Endothelial cell of umbilical vein (primary cell): ENCODE data around the gene CMC2. TPM values are rescaled to one million over a fixed set of nuclear protein-coding genes. Genes with fewer than 3 reads are reported as not detected.

Source experiments
- BruUV-seq: library from RNA; stranded (reverse); fragments of 400-500 nt; replicated peaks from 2 replicates; lab custom pipeline; 2021; lab: Mats Ljungman, UMichigan
- CTCF ChIA-PET: fragments of 300-600, 350-600 bp; sonication (Branson Sonifier 250); formaldehyde crosslinking; loops from one replicate; lab custom pipeline; 2021; ENCODE audit warnings: antibody characterized with exemption, inconsistent platforms; lab: Charles Lee
- POLR2A ChIA-PET: fragments of 300-600, 350-600 bp; sonication (Branson Sonifier 250); formaldehyde crosslinking; loops from one replicate; lab custom pipeline; 2021; ENCODE audit warnings: antibody characterized with exemption, inconsistent platforms; lab: Charles Lee
- DNase-seq: peaks from one replicate; pipeline ENCODE4 v3.0.0-alpha.2; 2011; ENCODE audit warnings: low read depth, low spot score
- FAIRE-seq: peaks from 2 replicates; lab custom pipeline; 2011; peaks lifted over from hg19 to GRCh38; lab: Jason Lieb, UNC
- H2AFZ ChIP-seq: 2 replicates; pipeline ENCODE4 v1.6.0; 2012; ENCODE audit warnings: low read depth, low read length, control low read depth, inconsistent platforms
- H3K27ac ChIP-seq: 2 replicates; pipeline ENCODE4 v1.5.1; 2011; ENCODE audit warnings: low read depth, mild to moderate bottlenecking, control low read depth, low read length, moderate library complexity; ENCODE audit not compliant: insufficient read depth
- H3K27me3 ChIP-seq, 2 experiments: 2 replicates each; pipeline versions ENCODE4 v1.6.0 to v1.6.1; 2011; ENCODE audit warnings: low read length in 2 of 2, mixed read lengths in 1 of 2; ENCODE audit not compliant: control insufficient read depth in 2 of 2, insufficient read depth in 2 of 2
- H3K36me3 ChIP-seq, 2 experiments: 2 replicates in 1 of 2; 3 replicates in 1 of 2; pipeline ENCODE4 v1.5.1; 2011; ENCODE audit warnings: low read length in 2 of 2, mild to moderate bottlenecking in 1 of 2, moderate library complexity in 1 of 2; ENCODE audit not compliant: control insufficient read depth in 2 of 2, insufficient read depth in 2 of 2; ENCODE audit errors: extremely low read depth in 1 of 2
- H3K4me1 ChIP-seq: 3 replicates; pipeline ENCODE4 v1.5.1; 2011; ENCODE audit warnings: mild to moderate bottlenecking, low read length; ENCODE audit not compliant: control insufficient read depth, insufficient read depth; ENCODE audit errors: extremely low read depth
- H3K4me2 ChIP-seq: 2 replicates; pipeline ENCODE4 v1.6.1; 2011; ENCODE audit warnings: low read length, control low read depth, mixed read lengths; ENCODE audit not compliant: insufficient read depth
- H3K4me3 ChIP-seq, 3 experiments: fragments of 200-600 bp in 1 of 3; sonication (generic), shearing (Covaris generic) in 1 of 3; replicated peaks in 1 of 3; 2 replicates each; pipeline ENCODE4 v1.5.1; 2011 to 2016; ENCODE audit warnings: control low read depth in 3 of 3, low read length in 3 of 3, mild to moderate bottlenecking in 2 of 3, inconsistent platforms in 1 of 3, low read depth in 1 of 3, moderate library complexity in 1 of 3; ENCODE audit not compliant: insufficient read depth in 1 of 3
- H3K79me2 ChIP-seq: 2 replicates; pipeline ENCODE4 v1.6.0; 2012; ENCODE audit warnings: low read length, inconsistent platforms; ENCODE audit not compliant: control insufficient read depth, insufficient read depth
- H3K9ac ChIP-seq: replicated peaks from 2 replicates; pipeline ENCODE3; 2011; ENCODE audit warnings: low read length, control low read depth; ENCODE audit not compliant: insufficient read depth; ENCODE audit errors: extremely low read depth
- H3K9me1 ChIP-seq: replicated peaks from 3 replicates; pipeline ENCODE4 v1.6.0; 2011; ENCODE audit warnings: mild to moderate bottlenecking, low read length; ENCODE audit not compliant: control insufficient read depth, insufficient read depth; ENCODE audit errors: extremely low read depth
- H3K9me3 ChIP-seq: replicated peaks from 2 replicates; pipeline ENCODE4 v1.5.1; 2012; ENCODE audit warnings: low read length, inconsistent platforms; ENCODE audit not compliant: control insufficient read depth, insufficient read depth
- H4K20me1 ChIP-seq: replicated peaks from 2 replicates; pipeline ENCODE3; 2011; ENCODE audit warnings: mild to moderate bottlenecking, low read length; ENCODE audit not compliant: control insufficient read depth, insufficient read depth; ENCODE audit errors: extremely low read depth
- CTCF ChIP-seq, 2 donors: IDR thresholded peaks; 1 replicate in 1 of 2; 2 replicates in 1 of 2; pipeline ENCODE4 v1.5.1; 2011; ENCODE audit warnings: low read length in 2 of 2, mild to moderate bottlenecking in 2 of 2, moderate library complexity in 2 of 2, control low read depth in 1 of 2, inconsistent platforms in 1 of 2, low read depth in 1 of 2; ENCODE audit not compliant: insufficient read depth in 1 of 2; ENCODE audit errors: extremely low read depth in 1 of 2
- EZH2 ChIP-seq: IDR thresholded peaks from 2 replicates; pipeline ENCODE4 v1.6.1; 2012; ENCODE audit warnings: borderline replicate concordance, low read depth, mild to moderate bottlenecking, moderate library complexity, low read length, inconsistent platforms; ENCODE audit not compliant: severe bottlenecking
- FOS ChIP-seq: IDR thresholded peaks from 2 replicates; pipeline ENCODE4 v1.6.1; 2011; ENCODE audit warnings: mild to moderate bottlenecking, low read length, moderate library complexity, borderline replicate concordance; ENCODE audit not compliant: insufficient read depth
- GATA2 ChIP-seq: IDR thresholded peaks from 2 replicates; pipeline ENCODE4 v1.7.0; 2011; ENCODE audit warnings: low read depth, mild to moderate bottlenecking, moderate library complexity, mixed read lengths, low read length; ENCODE audit not compliant: insufficient read length, insufficient read depth
- JUN ChIP-seq: IDR thresholded peaks from 2 replicates; pipeline ENCODE4 v1.6.1; 2011; ENCODE audit warnings: borderline replicate concordance, low read depth; ENCODE audit not compliant: insufficient read length, insufficient read depth
- MAX ChIP-seq: IDR thresholded peaks from 2 replicates; pipeline ENCODE4 v1.6.1; 2011; ENCODE audit not compliant: insufficient read depth, insufficient read length
- MYC ChIP-seq: IDR thresholded peaks from one replicate; pipeline ENCODE4 v1.6.1; 2011; ENCODE audit warnings: mild to moderate bottlenecking, low read depth, low read length
- POLR2A ChIP-seq: IDR thresholded peaks from 2 replicates; pipeline ENCODE4 v1.6.1; 2012; ENCODE audit warnings: low read depth, mild to moderate bottlenecking, control low read depth, low read length
- POLR2AphosphoS5 ChIP-seq: IDR thresholded peaks from 2 replicates; pipeline ENCODE4 v1.6.1; 2012; ENCODE audit warnings: low read depth, mild to moderate bottlenecking, control low read depth, low read length, moderate library complexity; ENCODE audit not compliant: insufficient read depth
- dilution Hi-C: fragments of 300-500 bp; cut with MboI; formaldehyde crosslinking; loops from one replicate; pipeline ENCODE4 v1.15.0; 2019; ENCODE audit warnings: low sequenced_read_pairs; ENCODE audit not compliant: extremely low pct_ligation_motif_present
- intact Hi-C: fragments of 100-400 bp; cut with micrococcal nuclease; formaldehyde crosslinking; loops from one replicate; pipeline ENCODE4 v1.10.0; 2022
- polyA plus RNA-seq, 4 experiments: library from polyadenylated mRNA; depleted of rRNA in 3 of 4; stranded (reverse) in 3 of 4; unstranded in 1 of 4; fragments of >200 nt; gene quantifications; 2 replicates each; pipeline versions ENCODE4 v1.2.1 to v1.2.3, GENCODE V29; 2011 to 2012; ENCODE audit warnings: missing spikeins in 1 of 4
- total RNA-seq: library from RNA; stranded (reverse); gene quantifications from 2 replicates; pipeline ENCODE4 v1.2.3, GENCODE V29; 2021

The CMC2 gene
- total and polyA plus RNA-seq, 2 donors (not counting 3 experiments of a cell fraction or from before 2014, with no cell fraction given), result 97.8 to 216 TPM

DNA sequence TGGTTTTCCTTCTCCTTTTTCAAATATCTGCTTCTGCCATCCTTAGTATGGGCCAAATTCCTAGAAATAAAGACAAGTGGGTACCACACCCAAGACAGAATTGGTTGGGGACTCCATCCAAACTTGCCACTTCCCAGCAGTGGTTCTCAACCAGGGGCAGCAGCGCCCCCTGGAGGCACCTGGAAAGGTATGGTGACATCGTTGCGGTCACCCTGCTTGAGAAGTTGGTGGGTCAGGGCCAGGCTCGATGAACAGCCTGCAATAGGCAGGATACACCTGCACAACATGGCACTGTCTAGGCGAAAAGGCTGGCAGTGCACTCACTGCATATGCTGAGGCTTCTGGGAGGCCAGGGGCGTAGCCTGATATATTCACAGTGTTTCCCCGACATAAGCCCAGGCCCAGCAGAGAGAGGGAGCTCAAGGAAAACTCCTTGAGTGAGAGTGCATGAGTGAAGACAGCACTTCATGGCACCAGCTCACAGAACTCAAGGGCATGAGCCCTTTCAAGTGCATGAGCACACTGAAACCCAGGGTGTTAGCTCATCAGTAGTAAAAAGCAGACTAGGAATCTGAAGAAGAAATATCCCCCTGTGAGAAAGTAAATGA is 57.7 kb downstream of the CMC2 start:
- ChIA-PET POLR2A (interaction anchor here (0.6 to 1.0 kb wide), 2 partner anchors 11 kb away, joined by 3 to 4 read pairs; no protein-coding TSS in a partner anchor), CTCF (interaction anchor here (0.6 to 5.5 kb wide), 30 partner anchors 9 to 423 kb away, joined by 3 to 218 read pairs (median 4); partner anchors contain the start of gene ATMIN)
- no peak overlapping the region for H3K9ac ChIP-seq
- dilution Hi-C loops, result no loop called here
- H3K36me3 ChIP-seq, result no peaks in the 10 kb centered on the region
- H3K79me2 ChIP-seq, result no peaks in the 10 kb centered on the region
- intact Hi-C loops, result loop anchor here (1.0 kb wide), 3 partner anchors 11 to 97 kb away; no protein-coding TSS in a partner anchor
- no peaks in the 10 kb centered on the region for H3K9me1 ChIP-seq
- no peak overlapping the region for H3K4me3 ChIP-seq
- H4K20me1 ChIP-seq, result no peaks in the 10 kb centered on the region
- FAIRE-seq (peak; percentile 88), DNase-seq (peak; percentile 73)
- BruUV-seq, result no TSS peak
- H3K4me2 ChIP-seq, result no peak overlapping the region
- peak overlapping the region; percentile 54 for H3K27ac ChIP-seq
- no peaks in the 10 kb centered on the region for H3K27me3 ChIP-seq
- peaks cover 8% of the 10 kb centered on the region for H3K4me1 ChIP-seq
- no peaks in the 10 kb centered on the region for H3K9me3 ChIP-seq
- no peak for TF ChIP-seq POLR2AphosphoS5
- no peak for TF ChIP-seq JUN
- no peak for TF ChIP-seq MAX
- TF ChIP-seq CTCF (IDR thresholded peaks at IDR 0.05; ENCODE audit: extremely low read depth in 1 of 2, insufficient read depth in 1 of 2, low read depth in 1 of 2, low read length in 2 of 2), result peak; percentile 82 to 83
- no peak for TF ChIP-seq MYC
- no peak for TF ChIP-seq FOS
- no peak for TF ChIP-seq GATA2
- TF ChIP-seq EZH2, result no peak
- TF ChIP-seq POLR2A, result no peak
- H2AFZ ChIP-seq, result peak overlapping the region; percentile 78
